GM21515 (cell line): Measurements from ENCODE around the gene NDUFS8.
"Not testable (repeated sequence)": the region's sequence is repeated elsewhere in the genome, so short reads cannot be mapped to it uniquely, and the experiment has no call there.

Experiments
- ATAC-seq: cut with Tn5 transposase; IDR thresholded peaks from one replicate; pipeline ENCODE4 v1.9.1; 2021; ENCODE audit not compliant: unreplicated experiment

NDUFS8 gene

GRCh38 chr11:68030318-68031143, at the start of gene NDUFS8:
TSS of gene NDUFS8 (plus strand) at chr11:68030681. CDS start at chr11:68032152, 1,471 bp downstream.
- ATAC-seq: peak; percentile 91

GRCh38 chr11:67981226-67981625, 49.3 kb upstream of the NDUFS8 start:
- ATAC-seq: not testable (repeated sequence)

GRCh38 chr11:67982255-67982857, 48.1 kb upstream of the NDUFS8 start:
- not testable (repeated sequence) for ATAC-seq

- ATAC-seq: no peak
Observed at GRCh38 chr11:67983951-67984350, 46.5 kb upstream of the NDUFS8 start.

- not testable (repeated sequence) for ATAC-seq
Observed at GRCh38 chr11:67985302-67985701, 45.2 kb upstream of the NDUFS8 start.

- ATAC-seq: not testable (repeated sequence)
Observed at GRCh38 chr11:67990546-67991346, 39.7 kb upstream of the NDUFS8 start.

GRCh38 chr11:67991347-67992121, 38.9 kb upstream of the NDUFS8 start:
- ATAC-seq: not testable (repeated sequence)

GRCh38 chr11:67993821-67994220, 36.7 kb upstream of the NDUFS8 start:
- ATAC-seq: not testable (repeated sequence)

- not testable (repeated sequence) for ATAC-seq
Observed at GRCh38 chr11:67994387-67994786, 36.1 kb upstream of the NDUFS8 start.

GRCh38 chr11:67995129-67995528, 35.4 kb upstream of the NDUFS8 start:
- not testable (repeated sequence) for ATAC-seq

- ATAC-seq: not testable (repeated sequence)
Observed at GRCh38 chr11:67995579-67995978, 34.9 kb upstream of the NDUFS8 start.

- no peak for ATAC-seq
Observed at GRCh38 chr11:67996051-67996450, 34.4 kb upstream of the NDUFS8 start.

GRCh38 chr11:67996622-67997474, 33.6 kb upstream of the NDUFS8 start:
- ATAC-seq: no peak

- ATAC-seq: no peak
Observed at GRCh38 chr11:67997475-67997921, 33.0 kb upstream of the NDUFS8 start.

GRCh38 chr11:67998150-67999045, 32.1 kb upstream of the NDUFS8 start:
- ATAC-seq: no peak

- no peak for ATAC-seq
Observed at GRCh38 chr11:67999201-67999629, 31.3 kb upstream of the NDUFS8 start.

- no peak for ATAC-seq
Observed at GRCh38 chr11:67999704-68000103, 30.8 kb upstream of the NDUFS8 start.

- peak; percentile 28 for ATAC-seq
Observed at GRCh38 chr11:68002575-68002937, 27.9 kb upstream of the NDUFS8 start.
